Measurements from ENCODE around the gene MAN2A1.

- TF ChIP-seq CTCF (conservative IDR thresholded peaks at IDR 0.05; ENCODE audit: low read length) (no peak), EZH2phosphoT487 (IDR thresholded peaks at IDR 0.05; ENCODE audit: borderline replicate concordance, low read depth, low read length) (no peak)
Observed at GRCh38 chr5:109907189-109907588, 217.5 kb downstream of the MAN2A1 start.
